Effector memory CD8-positive, alpha-beta T cell (primary cell): ENCODE data around the gene MUC5B.
"Not testable (repeated sequence)": the region's sequence is repeated elsewhere in the genome, so short reads cannot be mapped to it uniquely, and the experiment has no call there.

Experiments
- ATAC-seq: fragments of 150-1000 bp; cut with Tn5 transposase; replicated peaks from 2 replicates; pipeline ENCODE4 v1.10.0; 2021; ENCODE audit warnings: mild to moderate bottlenecking, moderate library complexity
- DNase-seq, 3 experiments: peaks; one replicate each; pipeline ENCODE4 v3.0.0; 2021
- H3K27ac Mint-ChIP-seq, 2 donors: one replicate each; pipeline ENCODE4 v1.8.0; 2022; ENCODE audit warnings: mild to moderate bottlenecking in 2 of 2, mixed read lengths in 2 of 2, moderate library complexity in 2 of 2
- H3K27me3 Mint-ChIP-seq, 2 donors: one replicate each; pipeline ENCODE4 v1.8.0; 2022; ENCODE audit warnings: mixed read lengths in 2 of 2
- H3K36me3 Mint-ChIP-seq: one replicate; pipeline ENCODE4 v1.8.0; 2022; ENCODE audit warnings: mild to moderate bottlenecking, moderate library complexity, mixed read lengths; ENCODE audit not compliant: insufficient read depth
- H3K4me1 Mint-ChIP-seq, 2 donors: one replicate each; pipeline ENCODE4 v1.8.0; 2022; ENCODE audit warnings: low read depth in 2 of 2, mixed read lengths in 2 of 2
- H3K4me3 Mint-ChIP-seq, 2 donors: one replicate each; pipeline ENCODE4 v1.8.0; 2022; ENCODE audit warnings: mild to moderate bottlenecking in 2 of 2, mixed read lengths in 2 of 2, moderate library complexity in 2 of 2
- H3K9me3 Mint-ChIP-seq, 2 donors: one replicate each; pipeline ENCODE4 v1.8.0; 2022; ENCODE audit warnings: mixed read lengths in 2 of 2

The MUC5B gene

GRCh38 chr11:1255151-1255550 lies 32.3 kb downstream of the MUC5B start:
- no peaks in the 10 kb centered on the region for H3K9me3 Mint-ChIP-seq
- no peak for DNase-seq
- H3K4me1 Mint-ChIP-seq = peaks cover 3 to 6% of the 10 kb centered on the region in 2 donors
- H3K27me3 Mint-ChIP-seq = no peaks in the 10 kb centered on the region
- H3K27ac Mint-ChIP-seq = no peak overlapping the region
- H3K36me3 Mint-ChIP-seq = no peaks in the 10 kb centered on the region
- H3K4me3 Mint-ChIP-seq = no peak overlapping the region
- no peak for ATAC-seq

DNA sequence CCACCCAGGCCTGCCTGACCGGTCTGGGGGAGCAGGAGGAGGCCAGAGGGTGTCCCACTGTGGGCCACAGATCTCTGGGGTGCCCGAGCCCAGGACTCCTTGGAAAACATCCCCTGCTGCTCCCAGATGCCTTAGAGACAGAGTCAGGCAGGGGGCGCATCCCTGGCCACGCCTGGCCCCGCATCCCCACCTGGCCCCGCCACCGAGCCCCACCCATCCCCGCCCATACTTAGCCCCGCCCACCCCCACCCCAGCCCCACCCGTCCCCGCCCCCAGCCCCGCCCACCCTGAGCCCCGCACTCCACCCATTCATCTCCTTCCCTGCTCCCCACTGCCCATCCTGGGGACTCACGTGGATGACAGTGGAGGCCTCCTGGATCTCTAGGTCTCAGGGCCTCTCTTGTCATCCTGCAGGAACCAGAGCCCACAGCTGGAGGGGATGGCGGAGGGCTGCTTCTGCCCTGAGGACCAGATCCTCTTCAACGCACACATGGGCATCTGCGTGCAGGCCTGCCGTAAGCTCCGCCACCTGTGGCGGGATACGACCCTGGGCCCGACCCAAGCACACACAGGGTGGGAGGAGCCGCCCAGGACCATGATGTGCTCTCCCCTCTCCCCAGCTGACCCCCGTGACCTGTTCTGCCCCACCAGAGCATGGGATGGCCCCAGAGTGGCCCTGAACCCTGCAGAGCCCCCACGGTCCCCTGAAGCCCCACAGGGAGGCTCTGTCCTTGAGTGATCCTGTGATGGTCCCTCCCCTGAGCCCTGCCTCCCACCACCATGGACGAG lies 33.6 kb downstream of the MUC5B start:
- Mint-ChIP-seq H3K4me3 (no peak overlapping the region), H3K27me3 (no peaks in the 10 kb centered on the region), H3K36me3 (peaks cover 3% of the 10 kb centered on the region), H3K27ac (no peak overlapping the region), H3K4me1 (peaks cover 0 to 3% of the 10 kb centered on the region in 2 donors), H3K9me3 (no peaks in the 10 kb centered on the region)
- no peak for ATAC-seq
- DNase-seq = no peak

GRCh38 chr11:1257366-1257765 lies 34.5 kb downstream of the MUC5B start:
- Mint-ChIP-seq H3K4me3 (no peak overlapping the region), H3K27ac (no peak overlapping the region), H3K4me1 (peaks cover 4 to 5% of the 10 kb centered on the region in 2 donors), H3K27me3 (no peaks in the 10 kb centered on the region), H3K9me3 (no peaks in the 10 kb centered on the region), H3K36me3 (peaks cover 3% of the 10 kb centered on the region)
- no peak for DNase-seq
- ATAC-seq = no peak

GRCh38 chr11:1257916-1258315 lies 35.0 kb downstream of the MUC5B start:
- Mint-ChIP-seq H3K4me3 (no peak overlapping the region), H3K27ac (no peak overlapping the region), H3K36me3 (peaks cover 3% of the 10 kb centered on the region), H3K27me3 (no peaks in the 10 kb centered on the region), H3K4me1 (peaks cover 8 to 11% of the 10 kb centered on the region in 2 donors), H3K9me3 (no peaks in the 10 kb centered on the region)
- no peak for ATAC-seq
- no peak for DNase-seq

- DNase-seq (no peak), ATAC-seq (no peak)
- Mint-ChIP-seq H3K9me3 (no peaks in the 10 kb centered on the region), H3K36me3 (peaks cover 3% of the 10 kb centered on the region), H3K4me3 (no peak overlapping the region), H3K4me1 (peaks cover 10 to 11% of the 10 kb centered on the region in 2 donors), H3K27me3 (no peaks in the 10 kb centered on the region), H3K27ac (no peak overlapping the region)
Measured at GRCh38 chr11:1258401-1259075, 35.7 kb downstream of the MUC5B start.

GRCh38 chr11:1259076-1259461 lies 36.2 kb downstream of the MUC5B start:
- ATAC-seq = no peak
- Mint-ChIP-seq H3K9me3 (no peaks in the 10 kb centered on the region), H3K27me3 (no peaks in the 10 kb centered on the region), H3K4me3 (no peak overlapping the region), H3K27ac (no peak overlapping the region), H3K36me3 (peaks cover 3% of the 10 kb centered on the region), H3K4me1 (peaks cover 7 to 11% of the 10 kb centered on the region in 2 donors)
- DNase-seq = no peak

DNA sequence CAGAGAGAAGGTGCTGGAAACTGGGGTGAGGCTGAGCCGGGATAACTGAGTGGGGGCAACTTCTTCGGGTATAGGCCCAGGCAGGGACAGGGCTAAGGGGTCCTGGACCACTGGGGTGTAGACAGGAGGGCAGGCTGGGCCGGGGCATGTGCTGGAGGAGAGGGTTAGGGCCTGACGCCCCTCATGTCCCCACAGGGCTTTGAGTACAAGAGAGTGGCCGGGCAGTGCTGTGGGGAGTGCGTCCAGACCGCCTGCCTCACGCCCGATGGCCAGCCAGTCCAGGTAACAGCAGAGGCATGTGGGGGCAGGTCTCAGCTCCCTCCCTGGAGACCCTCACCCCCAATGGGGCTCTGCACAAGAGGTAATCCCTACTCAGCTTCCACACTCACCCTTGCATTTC lies 36.7 kb downstream of the MUC5B start:
- H3K36me3 Mint-ChIP-seq = peaks cover 3% of the 10 kb centered on the region
- H3K27ac Mint-ChIP-seq = no peak overlapping the region
- no peaks in the 10 kb centered on the region for H3K27me3 Mint-ChIP-seq
- H3K9me3 Mint-ChIP-seq = no peaks in the 10 kb centered on the region
- DNase-seq (no peak), ATAC-seq (no peak)
- peaks cover 10 to 11% of the 10 kb centered on the region in 2 donors for H3K4me1 Mint-ChIP-seq
- no peak overlapping the region for H3K4me3 Mint-ChIP-seq

GRCh38 chr11:1260023-1260501 lies 37.2 kb downstream of the MUC5B start:
- H3K36me3 Mint-ChIP-seq = peaks cover 3% of the 10 kb centered on the region
- no peaks in the 10 kb centered on the region for H3K9me3 Mint-ChIP-seq
- H3K27ac Mint-ChIP-seq = no peak overlapping the region
- H3K27me3 Mint-ChIP-seq = no peaks in the 10 kb centered on the region
- peaks cover 11% of the 10 kb centered on the region in 2 donors for H3K4me1 Mint-ChIP-seq
- no peak overlapping the region for H3K4me3 Mint-ChIP-seq
- ATAC-seq (no peak), DNase-seq (no peak)

DNA sequence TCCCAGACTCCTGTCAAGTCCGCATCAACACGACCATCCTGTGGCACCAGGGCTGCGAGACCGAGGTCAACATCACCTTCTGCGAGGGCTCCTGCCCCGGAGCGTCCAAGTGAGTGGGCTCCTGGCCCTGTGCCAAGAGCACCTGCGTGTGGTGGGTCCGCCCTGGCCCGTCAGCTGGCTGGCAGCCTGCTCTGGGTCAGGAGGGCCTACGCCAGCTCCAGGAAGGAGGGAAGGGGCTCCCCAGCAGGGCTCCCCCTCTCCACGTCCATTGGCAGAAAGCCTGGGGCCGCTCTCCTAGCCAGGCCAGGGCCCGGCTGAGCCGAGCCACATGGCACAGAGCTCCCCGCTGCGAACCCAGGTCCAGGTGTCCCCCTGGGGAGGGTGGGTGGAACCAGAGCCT lies 37.8 kb downstream of the MUC5B start:
- Mint-ChIP-seq H3K27me3 (no peaks in the 10 kb centered on the region), H3K36me3 (peaks cover 3% of the 10 kb centered on the region), H3K27ac (peak overlapping the region in 1 of 2 donors; percentile 38), H3K4me1 (peaks cover 11% of the 10 kb centered on the region in 2 donors), H3K4me3 (no peak overlapping the region), H3K9me3 (no peaks in the 10 kb centered on the region)
- DNase-seq = no peak
- ATAC-seq = no peak

DNA sequence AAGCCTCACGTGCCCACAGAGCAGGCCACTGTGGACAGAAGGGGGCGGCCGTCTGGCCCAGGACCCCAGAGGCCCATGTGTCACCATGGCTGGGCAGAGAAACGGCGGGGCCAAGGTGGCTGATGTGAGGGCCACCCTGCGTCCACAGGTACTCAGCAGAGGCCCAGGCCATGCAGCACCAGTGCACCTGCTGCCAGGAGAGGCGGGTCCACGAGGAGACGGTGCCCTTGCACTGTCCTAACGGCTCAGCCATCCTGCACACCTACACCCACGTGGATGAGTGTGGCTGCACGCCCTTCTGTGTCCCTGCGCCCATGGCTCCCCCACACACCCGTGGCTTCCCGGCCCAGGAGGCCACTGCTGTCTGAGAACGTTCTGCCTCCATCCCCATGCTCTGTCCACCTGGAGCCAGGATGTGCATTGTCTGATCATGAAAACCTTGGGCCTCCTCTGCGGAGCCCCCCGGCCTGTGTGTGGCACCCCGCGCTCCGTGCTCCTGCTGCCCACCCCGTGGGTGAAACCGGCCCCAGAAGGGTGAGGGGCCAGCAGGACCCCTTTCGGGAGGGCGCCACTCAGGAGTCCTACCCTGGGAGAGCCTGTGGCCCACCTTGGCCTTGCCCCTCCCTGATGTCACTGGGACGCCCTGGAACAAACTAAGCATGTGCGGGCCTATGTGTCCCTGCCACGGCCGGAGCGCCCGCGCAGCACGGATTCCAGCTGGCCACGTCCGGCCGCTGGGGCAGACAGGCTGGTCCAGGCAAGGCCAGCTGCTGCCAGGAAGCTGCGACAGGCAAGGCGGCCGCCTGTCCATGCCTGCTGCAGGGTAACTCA lies 38.6 kb downstream of the MUC5B start:
- H3K4me1 Mint-ChIP-seq = peaks cover 11% of the 10 kb centered on the region in 2 donors
- peaks cover 3% of the 10 kb centered on the region for H3K36me3 Mint-ChIP-seq
- DNase-seq (no peak), ATAC-seq (no peak)
- H3K27ac Mint-ChIP-seq = peak overlapping the region; percentile 92 to 93
- peak overlapping the region; percentile 86 for H3K4me3 Mint-ChIP-seq
- H3K9me3 Mint-ChIP-seq = no peaks in the 10 kb centered on the region
- H3K27me3 Mint-ChIP-seq = no peaks in the 10 kb centered on the region

DNA sequence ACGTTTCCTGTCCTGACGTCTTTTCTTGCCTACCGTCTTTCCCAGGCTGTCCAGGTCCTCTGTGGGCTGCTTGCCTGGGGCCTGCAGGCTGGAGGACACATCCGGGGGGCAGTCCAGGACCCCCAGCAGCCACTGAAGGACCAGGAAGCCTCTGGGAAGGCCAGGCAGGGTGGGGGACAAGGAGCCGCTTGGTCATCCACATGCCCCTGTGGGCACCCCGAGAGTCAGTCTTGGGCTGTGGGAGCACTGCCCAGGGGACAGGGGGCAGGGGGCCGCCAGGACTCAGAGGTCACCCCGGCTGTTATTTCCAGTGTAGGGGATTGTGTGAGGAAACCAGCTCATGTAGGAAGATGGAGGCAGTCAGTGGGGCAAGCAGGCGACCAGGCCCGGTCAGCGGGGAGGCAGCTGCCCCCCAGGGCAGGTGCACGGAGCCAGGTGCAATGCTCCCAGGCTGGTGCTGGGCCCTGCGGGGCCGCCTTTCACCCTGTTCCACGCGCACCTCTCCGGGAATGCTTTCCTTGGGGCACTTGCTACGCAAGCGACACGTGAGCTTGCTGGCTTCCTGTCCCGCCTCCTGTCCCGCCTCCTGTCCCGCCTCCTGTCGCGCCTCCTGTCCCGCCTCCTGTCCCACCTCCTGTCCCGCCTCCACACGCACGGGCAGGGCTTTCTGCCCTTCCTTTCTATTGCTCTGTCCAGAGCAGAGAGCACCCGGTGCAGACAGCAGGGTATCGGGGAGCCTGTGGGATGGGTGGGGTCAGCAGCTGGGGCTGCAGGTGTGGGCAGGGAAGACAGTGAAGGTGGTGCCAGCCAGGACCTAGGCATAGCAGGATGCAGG lies 39.5 kb downstream of the MUC5B start:
- peak overlapping the region; percentile 86 for H3K4me3 Mint-ChIP-seq
- DNase-seq = peak; percentile 78 to 91 (median 79)
- peaks cover 3% of the 10 kb centered on the region for H3K36me3 Mint-ChIP-seq
- H3K4me1 Mint-ChIP-seq = peaks cover 11% of the 10 kb centered on the region in 2 donors
- ATAC-seq = peak; percentile 91
- H3K27ac Mint-ChIP-seq = peak overlapping the region; percentile 92 to 93
- H3K27me3 Mint-ChIP-seq = no peaks in the 10 kb centered on the region
- no peaks in the 10 kb centered on the region for H3K9me3 Mint-ChIP-seq

DNA sequence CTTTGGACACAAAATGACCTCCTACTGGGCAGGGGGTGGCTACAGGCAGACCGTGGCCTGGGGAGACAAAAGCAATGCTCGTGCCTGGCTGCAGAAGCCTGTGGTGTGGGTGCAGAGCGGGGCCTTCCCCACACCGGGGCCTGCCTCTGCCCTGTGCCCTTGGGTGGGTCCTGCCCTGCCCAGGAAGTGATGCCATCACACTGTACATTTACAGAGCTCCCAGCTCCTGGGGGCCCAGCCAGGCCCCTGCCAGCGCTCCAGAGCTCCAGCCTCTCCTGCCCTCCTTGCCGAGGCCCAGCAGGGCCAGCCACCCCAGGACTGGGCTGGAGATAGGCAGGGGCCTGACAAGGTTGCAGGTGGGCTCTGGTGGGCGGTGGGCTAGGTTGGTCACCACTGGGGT lies 40.1 kb downstream of the MUC5B start:
- H3K4me3 Mint-ChIP-seq = peak overlapping the region; percentile 86
- no peaks in the 10 kb centered on the region for H3K9me3 Mint-ChIP-seq
- H3K4me1 Mint-ChIP-seq = peaks cover 11% of the 10 kb centered on the region in 2 donors
- ATAC-seq (peak; percentile 59), DNase-seq (peak in 1 of 3 experiments; percentile 14)
- peaks cover 3% of the 10 kb centered on the region for H3K36me3 Mint-ChIP-seq
- H3K27me3 Mint-ChIP-seq = no peaks in the 10 kb centered on the region
- peak overlapping the region; percentile 92 to 93 for H3K27ac Mint-ChIP-seq

- peak overlapping the region; percentile 71 to 78 for H3K27ac Mint-ChIP-seq
- DNase-seq = peak in 2 of 3 experiments; percentile 29 to 30
Measured at GRCh38 chr11:1264444-1264843, 41.6 kb downstream of the MUC5B start.

More at GRCh38 chr11:1264444-1264843, 41.6 kb downstream of the MUC5B start:
- H3K27me3 Mint-ChIP-seq, H3K36me3 Mint-ChIP-seq, H3K4me3 Mint-ChIP-seq, H3K9me3 Mint-ChIP-seq: not testable (repeated sequence)
- peak; percentile 33 for ATAC-seq
- H3K4me1 Mint-ChIP-seq = peaks cover 11% of the 10 kb centered on the region in 2 donors
